KMS-11 (cell line): ENCODE measurements around the gene PTPRK.
"Not testable (repeated sequence)": the region's sequence is repeated elsewhere in the genome, so short reads cannot be mapped to it uniquely, and the experiment has no call there.

Experiments
- H2AFZ ChIP-seq: fragments of 200-600 bp; sonication (generic); 2 replicates; pipeline ENCODE4 v1.6.1; 2016; ENCODE audit warnings: antibody characterized with exemption, mixed run types, low read depth
- H3K27ac ChIP-seq: fragments of 200-600 bp; sonication (generic); 2 replicates; pipeline ENCODE4 v1.6.1; 2016; ENCODE audit warnings: mild to moderate bottlenecking, mixed run types
- H3K27me3 ChIP-seq: fragments of 200-600 bp; sonication (generic); 2 replicates; pipeline ENCODE4 v1.6.1; 2017; ENCODE audit warnings: mild to moderate bottlenecking, low read depth, mixed run types, moderate library complexity; ENCODE audit not compliant: insufficient read depth
- H3K36me3 ChIP-seq: fragments of 200-600 bp; sonication (generic); 2 replicates; pipeline ENCODE4 v1.6.1; 2017; ENCODE audit warnings: mild to moderate bottlenecking, mixed run types; ENCODE audit not compliant: insufficient read depth
- H3K4me1 ChIP-seq: fragments of 200-600 bp; sonication (generic); 2 replicates; pipeline ENCODE4 v1.6.1; 2016; ENCODE audit warnings: mild to moderate bottlenecking, low read depth, mixed run types; ENCODE audit not compliant: poor library complexity, severe bottlenecking
- H3K4me2 ChIP-seq: fragments of 200-600 bp; sonication (generic); 2 replicates; pipeline ENCODE4 v1.7.0; 2016; ENCODE audit warnings: mild to moderate bottlenecking, mixed run types
- H3K4me3 ChIP-seq: fragments of 200-600 bp; sonication (generic); IDR thresholded peaks from 2 replicates; pipeline ENCODE4 v1.6.1; 2017; ENCODE audit warnings: low read depth, low read length, mixed read lengths; ENCODE audit not compliant: insufficient read depth
- H3K79me2 ChIP-seq: fragments of 200-600 bp; sonication (generic); 2 replicates; pipeline ENCODE4 v1.6.1; 2016; ENCODE audit warnings: low read depth, mixed run types; ENCODE audit not compliant: insufficient read depth
- H3K9ac ChIP-seq: fragments of 200-600 bp; sonication (generic); 2 replicates; pipeline ENCODE4 v1.6.1; 2016; ENCODE audit warnings: mild to moderate bottlenecking, mixed run types
- H4K20me1 ChIP-seq: fragments of 200-600 bp; sonication (generic); 2 replicates; pipeline ENCODE4 v1.6.1; 2016; ENCODE audit warnings: mild to moderate bottlenecking, mixed run types; ENCODE audit not compliant: insufficient read depth
- CTCF ChIP-seq: fragments of 200-600 bp; sonication (generic); conservative IDR thresholded peaks from 2 replicates; pipeline ENCODE4 v1.6.1; 2017; ENCODE audit warnings: low read depth, mild to moderate bottlenecking, antibody characterized with exemption, low read length, moderate library complexity, mixed read lengths

The PTPRK gene

GRCh38 chr6:127933137-127933536 lies 587.3 kb downstream of the PTPRK start:
- no peak overlapping the region for H3K27ac ChIP-seq
- H3K27me3 ChIP-seq = no peaks in the 10 kb centered on the region
- H3K9ac ChIP-seq = no peak overlapping the region
- H3K4me1 ChIP-seq = peaks cover 34% of the 10 kb centered on the region
- H3K79me2 ChIP-seq = no peaks in the 10 kb centered on the region
- no peak overlapping the region for H2AFZ ChIP-seq
- H3K4me3 ChIP-seq = no peak overlapping the region
- TF ChIP-seq CTCF = no peak
- no peaks in the 10 kb centered on the region for H4K20me1 ChIP-seq
- no peaks in the 10 kb centered on the region for H3K36me3 ChIP-seq
- no peak overlapping the region for H3K4me2 ChIP-seq

GRCh38 chr6:127932708-127933107 lies 587.7 kb downstream of the PTPRK start:
- H4K20me1 ChIP-seq = no peaks in the 10 kb centered on the region
- no peaks in the 10 kb centered on the region for H3K36me3 ChIP-seq
- H3K27ac ChIP-seq = no peak overlapping the region
- TF ChIP-seq CTCF = no peak
- H3K4me3 ChIP-seq = no peak overlapping the region
- no peaks in the 10 kb centered on the region for H3K79me2 ChIP-seq
- no peak overlapping the region for H3K4me2 ChIP-seq
- no peaks in the 10 kb centered on the region for H3K27me3 ChIP-seq
- H2AFZ ChIP-seq = no peak overlapping the region
- no peak overlapping the region for H3K9ac ChIP-seq
- peaks cover 30% of the 10 kb centered on the region for H3K4me1 ChIP-seq

- not testable (repeated sequence) for H4K20me1 ChIP-seq
Measured at GRCh38 chr6:127926441-127926840, 594.0 kb downstream of the PTPRK start.

DNA sequence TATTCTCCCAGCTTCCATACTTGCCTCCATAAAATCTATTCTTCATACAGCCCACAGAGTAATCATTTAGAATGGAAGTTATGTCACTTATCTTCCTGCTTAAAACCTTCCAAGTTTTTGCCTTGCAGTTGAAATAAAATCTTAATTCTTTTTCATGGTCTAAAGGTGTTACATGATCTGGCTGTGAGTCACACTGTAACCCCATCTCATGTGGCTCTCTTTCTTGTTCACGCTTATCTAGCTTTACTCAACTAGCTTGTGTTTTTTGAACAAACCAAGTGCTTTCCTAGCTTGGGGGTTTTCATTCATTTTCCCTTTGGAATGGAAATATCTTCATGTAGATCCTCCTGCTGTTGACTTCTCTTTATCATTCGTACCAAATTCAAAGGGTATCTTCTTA lies 596.0 kb downstream of the PTPRK start:
- Histone ChIP-seq H3K27me3 (no peaks in the 10 kb centered on the region), H3K79me2 (no peaks in the 10 kb centered on the region), H3K9ac (no peak overlapping the region), H3K4me3 (no peak overlapping the region), H3K27ac (no peak overlapping the region), H3K4me2 (no peak overlapping the region), H4K20me1 (no peaks in the 10 kb centered on the region), H2AFZ (no peak overlapping the region), H3K36me3 (no peaks in the 10 kb centered on the region), H3K4me1 (no peaks in the 10 kb centered on the region)
- no peak for TF ChIP-seq CTCF

More at GRCh38 chr6:127926441-127926840, 594.0 kb downstream of the PTPRK start:
- not testable (repeated sequence) for H3K4me2 ChIP-seq, H3K79me2 ChIP-seq, H3K27me3 ChIP-seq, H3K4me1 ChIP-seq, H3K36me3 ChIP-seq, H3K27ac ChIP-seq, H3K9ac ChIP-seq, H3K4me3 ChIP-seq, H2AFZ ChIP-seq

GRCh38 chr6:127924031-127924430 lies 596.4 kb downstream of the PTPRK start:
- Histone ChIP-seq H2AFZ (no peak overlapping the region), H3K9ac (no peak overlapping the region), H3K27me3 (no peaks in the 10 kb centered on the region), H3K27ac (no peak overlapping the region), H4K20me1 (no peaks in the 10 kb centered on the region), H3K79me2 (no peaks in the 10 kb centered on the region), H3K4me1 (peaks cover 1% of the 10 kb centered on the region), H3K4me3 (no peak overlapping the region), H3K36me3 (no peaks in the 10 kb centered on the region), H3K4me2 (no peak overlapping the region)
- no peak for TF ChIP-seq CTCF
